ENCODE results near the gene SORBS1. TPM values are rescaled to one million over a fixed set of nuclear protein-coding genes. Genes with fewer than 3 reads are reported as not detected.
A peak's percentile ranks its signal among the peaks of the same experiment; 100 is the strongest.

Gene SORBS1
- total and polyA plus RNA-seq, 9 of the 15 experiments (the other 6 are each of a cell fraction or from before 2014, with no cell fraction given): 2.0 to 13.3 (median 6.5) TPM

- TF ChIP-seq CHD4 (IDR thresholded peaks at IDR 0.05; ENCODE audit: insufficient read depth, insufficient replicate concordance, low read depth, low read length, poor library complexity, severe bottlenecking): peak; percentile 98
- peak; percentile 98 for TF ChIP-seq ADNP (tag; IDR thresholded peaks at IDR 0.05)
- TF ChIP-seq SMARCA5 (IDR thresholded peaks at IDR 0.05): peak; percentile 85
- peak; percentile 90 to 97 for TF ChIP-seq KDM1A (IDR thresholded peaks at IDR 0.05)
- TF ChIP-seq BCOR (IDR thresholded peaks at IDR 0.05): peak; percentile 99
- TF ChIP-seq ERF (CRISPR knock-in tag; IDR thresholded peaks at IDR 0.05): 0 out of 2 replicates have a peak, but pooled peaks have one; percentile 24
- no peak for TF ChIP-seq FOXA1 (IDR thresholded peaks at IDR 0.05; ENCODE audit: borderline replicate concordance)
- TF ChIP-seq MYNN (IDR thresholded peaks at IDR 0.05): no peak
- TF ChIP-seq MYNN (CRISPR knock-in tag; IDR thresholded peaks at IDR 0.05): no peak
Measured at GRCh38 chr10:95291365-95292039, 269.7 kb downstream of the SORBS1 start (continued).

- Histone ChIP-seq H3K36me3 (ENCODE audit: control insufficient read depth, insufficient read depth, low read length) (peaks cover 11% of the 10 kb centered on the region; the same call in 2 of the 3 replicates), H3K9ac (ENCODE audit: insufficient read depth in 1 of 2, low read depth in 2 of 2, low read length in 2 of 2) (peak within 1 kb of the TSS; percentile 75 to 99), H3K27ac (ENCODE audit: extremely low read depth, low read depth, low read length) (peak within 1 kb of the TSS; percentile 87), H2AFZ (ENCODE audit: low read depth, low read length) (peak within 1 kb of the TSS; percentile 85), H4K20me1 (replicated peaks; ENCODE audit: control insufficient read depth, insufficient read depth, low read length) (peaks cover 6% of the 10 kb centered on the region; the same call in 1 of the 2 replicates), H3K79me2 (ENCODE audit: control insufficient read depth, insufficient read depth, low read length) (peaks cover 48% of the 10 kb centered on the region), H3K27me3 (ENCODE audit: control insufficient read depth in 2 of 2, insufficient read depth in 2 of 2, low read length in 2 of 2) (no peaks in the 10 kb centered on the region), H3K4me1 (replicated peaks in 1 of 2; ENCODE audit: control insufficient read depth in 2 of 2, insufficient read depth in 2 of 2, low read length in 2 of 2) (peaks cover 34 to 39% of the 10 kb centered on the region in 2 experiments), H3K4me3 (peak within 1 kb of the TSS; percentile 88), H3K9me3 (replicated peaks; ENCODE audit: control insufficient read depth, insufficient read depth, low read depth, low read length) (no peaks in the 10 kb centered on the region), H3K9me1 (ENCODE audit: control insufficient read depth, insufficient read depth, low read length) (no peaks in the 10 kb centered on the region), H3K4me2 (ENCODE audit: insufficient read depth, low read length) (peak within 1 kb of the TSS; percentile 72)
- FAIRE-seq (no peak), ATAC-seq (peak; percentile 90), DNase-seq (ENCODE audit: extremely low read depth in 1 of 4, low spot score in 3 of 4) (peak; percentile 81 to 93 (median 92))
- ChIA-PET CTCF (ENCODE audit: low intra/inter-chr PET ratio) (interaction anchor here (0.6 to 0.7 kb wide), 2 partner anchors 43 to 299 kb away, joined by 3 read pairs; no protein-coding TSS in a partner anchor), POLR2A (interaction anchor here (0.7 to 1.1 kb wide), 3 partner anchors 17 to 26 kb away, joined by 3 to 6 read pairs (median 3); no protein-coding TSS in a partner anchor)
- in situ Hi-C loops (cut with MboI) (no loop called here), intact Hi-C loops (cut with micrococcal nuclease) (no loop called here)
- WGBS (ENCODE audit: insufficient coverage, low coverage, missing lambda C conversion rate): 1% methylated on average over 44 of the region's 119 CpGs
- BruUV-seq (replicated peaks): no TSS peak
- peak; percentile 81 for TF ChIP-seq RBBP5 (IDR thresholded peaks at IDR 0.05; ENCODE audit: borderline replicate concordance, insufficient read depth, low read length, poor library complexity, severe bottlenecking)
- no peak for TF ChIP-seq ZNF695 (CRISPR knock-in tag; IDR thresholded peaks at IDR 0.05)
- TF ChIP-seq CHD1 (IDR thresholded peaks at IDR 0.05; ENCODE audit: low read length): peak; percentile 88
- TF ChIP-seq MYNN (IDR thresholded peaks at IDR 0.05): peak; percentile 32; the same call in 1 of the 2 replicates
- TF ChIP-seq MYNN (CRISPR knock-in tag; IDR thresholded peaks at IDR 0.05): no peak
- no peak for TF ChIP-seq HMG20B (CRISPR knock-in tag; IDR thresholded peaks at IDR 0.05)
- TF ChIP-seq NUFIP1 (IDR thresholded peaks at IDR 0.05; ENCODE audit: partially characterized antibody): no peak
- 0 out of 2 replicates have a peak, but pooled peaks have one; percentile 13 for TF ChIP-seq CBX5 (IDR thresholded peaks at IDR 0.05; ENCODE audit: borderline replicate concordance, low read depth)
- no peak for TF ChIP-seq ZNF143 (CRISPR knock-in tag; IDR thresholded peaks at IDR 0.05)
- TF ChIP-seq PREB (CRISPR knock-in tag; IDR thresholded peaks at IDR 0.05): 0 out of 2 replicates have a peak, but pooled peaks have one; percentile 63
- TF ChIP-seq YY1 (IDR thresholded peaks at IDR 0.05; ENCODE audit: borderline replicate concordance in 1 of 3, control insufficient read depth in 1 of 3, extremely low read depth in 1 of 3, insufficient read depth in 3 of 3, insufficient read length in 1 of 3, insufficient replicate concordance in 2 of 3, low read depth in 1 of 3, low read length in 2 of 3): peak in 1 of 3 experiments; percentile 18
- TF ChIP-seq RBM39 (optimal IDR thresholded peaks at IDR 0.05; ENCODE audit: low read depth, low read length): no peak
Measured at GRCh38 chr10:95290461-95291364, 270.5 kb downstream of the SORBS1 start, which contains the start of gene PDLIM1. Gene PDLIM1 (minus strand): TSS chr10:95291003. CDS start chr10:95290915, 88 bp downstream.
